Measurements from ENCODE around the gene CYP3A5.
"Not testable (repeated sequence)": the region's sequence is repeated elsewhere in the genome, so short reads cannot be mapped to it uniquely, and the experiment has no call there.

The CYP3A5 gene

DNA sequence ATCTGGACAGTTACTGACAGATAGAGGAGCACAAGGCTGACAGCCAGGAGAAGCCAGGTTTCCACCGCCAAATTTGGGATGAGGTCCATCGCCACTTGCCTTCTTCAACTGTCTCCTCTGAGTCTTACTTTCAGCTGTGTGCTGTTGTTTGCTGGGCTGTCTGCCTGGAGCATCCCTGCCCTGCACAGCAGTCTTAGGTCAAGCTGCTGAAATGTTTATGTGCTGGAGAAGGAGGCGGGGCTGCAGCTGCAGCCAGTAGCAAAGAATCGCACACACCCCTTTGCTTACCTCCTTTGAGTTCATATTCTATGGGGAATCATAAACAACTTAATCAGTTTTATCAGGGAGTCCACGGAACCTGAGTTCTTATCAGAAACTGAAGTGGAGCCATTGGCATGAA, 20.1 kb upstream of the CYP3A5 start:
- Histone ChIP-seq H3K79me2 (ENCODE audit: low read length) (no peaks in the 10 kb centered on the region), H3F3A (ENCODE audit: insufficient read depth, low read length) (no peaks in the 10 kb centered on the region), H3K4me2 (ENCODE audit: low read depth, low read length) (no peak overlapping the region), H3K27me3 (replicated peaks; ENCODE audit: insufficient read depth, low read length) (no peaks in the 10 kb centered on the region), H3K9me3 (replicated peaks; ENCODE audit: insufficient read depth, low read length) (no peaks in the 10 kb centered on the region), H3K9ac (ENCODE audit: low read length) (no peak overlapping the region), H3K27ac (ENCODE audit: low read length) (no peak overlapping the region), H3K36me3 (replicated peaks; ENCODE audit: insufficient read depth, low read length) (no peaks in the 10 kb centered on the region), H4K20me1 (ENCODE audit: insufficient read depth, low read length) (no peaks in the 10 kb centered on the region), H3K4me3 (ENCODE audit: low read length) (no peak overlapping the region), H2AFZ (ENCODE audit: low read length) (no peak overlapping the region), H3K9me2 (replicated peaks; ENCODE audit: insufficient read depth, low read length) (no peaks in the 10 kb centered on the region), H3K4me1 (ENCODE audit: low read length) (no peaks in the 10 kb centered on the region)
- TF ChIP-seq, protein P1, sequence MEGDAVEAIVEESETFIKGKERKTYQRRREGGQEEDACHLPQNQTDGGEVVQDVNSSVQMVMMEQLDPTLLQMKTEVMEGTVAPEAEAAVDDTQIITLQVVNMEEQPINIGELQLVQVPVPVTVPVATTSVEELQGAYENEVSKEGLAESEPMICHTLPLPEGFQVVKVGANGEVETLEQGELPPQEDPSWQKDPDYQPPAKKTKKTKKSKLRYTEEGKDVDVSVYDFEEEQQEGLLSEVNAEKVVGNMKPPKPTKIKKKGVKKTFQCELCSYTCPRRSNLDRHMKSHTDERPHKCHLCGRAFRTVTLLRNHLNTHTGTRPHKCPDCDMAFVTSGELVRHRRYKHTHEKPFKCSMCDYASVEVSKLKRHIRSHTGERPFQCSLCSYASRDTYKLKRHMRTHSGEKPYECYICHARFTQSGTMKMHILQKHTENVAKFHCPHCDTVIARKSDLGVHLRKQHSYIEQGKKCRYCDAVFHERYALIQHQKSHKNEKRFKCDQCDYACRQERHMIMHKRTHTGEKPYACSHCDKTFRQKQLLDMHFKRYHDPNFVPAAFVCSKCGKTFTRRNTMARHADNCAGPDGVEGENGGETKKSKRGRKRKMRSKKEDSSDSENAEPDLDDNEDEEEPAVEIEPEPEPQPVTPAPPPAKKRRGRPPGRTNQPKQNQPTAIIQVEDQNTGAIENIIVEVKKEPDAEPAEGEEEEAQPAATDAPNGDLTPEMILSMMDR (IDR thresholded peaks at IDR 0.05; ENCODE audit: low read length), result no peak
- no peak for TF ChIP-seq EZH2phosphoT487 (IDR thresholded peaks at IDR 0.05; ENCODE audit: low read length)
- TF ChIP-seq EZH2 (optimal IDR thresholded peaks at IDR 0.05; ENCODE audit: low read depth, low read length), result no peak
- DNase-seq, result no peak

DNA sequence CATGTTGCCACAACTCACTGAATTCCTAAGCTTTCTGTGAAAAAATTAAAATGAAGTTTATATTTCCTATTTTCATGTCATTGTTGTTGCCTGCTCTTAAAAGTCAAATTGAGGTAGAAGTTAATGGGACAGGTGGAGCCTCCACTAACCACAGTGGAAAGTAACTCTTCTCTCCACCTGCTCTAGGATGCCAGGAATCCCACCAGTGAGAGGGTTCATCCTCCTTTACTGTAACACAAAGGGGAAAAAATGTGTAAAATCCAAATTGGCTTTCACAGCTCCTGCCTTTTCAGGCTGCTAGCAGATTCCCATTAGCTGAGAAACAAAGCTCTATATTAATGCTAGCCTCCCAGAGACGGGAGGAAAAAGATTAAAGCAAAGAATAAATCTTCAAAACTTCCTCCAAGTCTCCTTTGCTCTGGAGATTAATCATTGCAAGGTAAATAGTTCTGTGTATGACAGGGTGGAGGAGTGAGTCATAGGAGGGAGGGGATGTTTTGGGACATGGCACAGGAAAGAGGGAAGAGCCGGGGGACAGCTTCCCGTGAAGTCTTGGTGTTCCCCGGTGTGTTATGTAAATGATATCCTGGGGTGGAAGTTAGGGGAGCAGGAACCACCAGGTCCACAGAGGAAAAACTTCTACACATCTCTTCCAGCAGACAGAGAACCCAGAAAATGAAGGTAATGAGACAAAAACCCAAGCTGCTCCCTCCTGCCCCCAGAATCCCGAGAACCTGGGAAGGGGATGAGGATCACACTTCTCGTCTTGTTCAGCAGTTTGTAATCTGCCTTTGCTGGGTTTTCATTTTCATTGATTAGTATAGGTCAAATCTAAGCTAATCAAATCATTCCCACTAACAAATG, 19.3 kb upstream of the CYP3A5 start:
- not testable (repeated sequence) for H3K9me2 ChIP-seq (replicated peaks; ENCODE audit: insufficient read depth, low read length); H3K27ac ChIP-seq (ENCODE audit: low read length); H3K9ac ChIP-seq (ENCODE audit: low read length); H3K36me3 ChIP-seq (replicated peaks; ENCODE audit: insufficient read depth, low read length); H3K4me2 ChIP-seq (ENCODE audit: low read depth, low read length); H3K4me1 ChIP-seq (ENCODE audit: low read length); H2AFZ ChIP-seq (ENCODE audit: low read length); H3F3A ChIP-seq (ENCODE audit: insufficient read depth, low read length); DNase-seq; H3K27me3 ChIP-seq (replicated peaks; ENCODE audit: insufficient read depth, low read length); H4K20me1 ChIP-seq (ENCODE audit: insufficient read depth, low read length); H3K79me2 ChIP-seq (ENCODE audit: low read length); H3K9me3 ChIP-seq (replicated peaks; ENCODE audit: insufficient read depth, low read length); H3K4me3 ChIP-seq (ENCODE audit: low read length)

DNA sequence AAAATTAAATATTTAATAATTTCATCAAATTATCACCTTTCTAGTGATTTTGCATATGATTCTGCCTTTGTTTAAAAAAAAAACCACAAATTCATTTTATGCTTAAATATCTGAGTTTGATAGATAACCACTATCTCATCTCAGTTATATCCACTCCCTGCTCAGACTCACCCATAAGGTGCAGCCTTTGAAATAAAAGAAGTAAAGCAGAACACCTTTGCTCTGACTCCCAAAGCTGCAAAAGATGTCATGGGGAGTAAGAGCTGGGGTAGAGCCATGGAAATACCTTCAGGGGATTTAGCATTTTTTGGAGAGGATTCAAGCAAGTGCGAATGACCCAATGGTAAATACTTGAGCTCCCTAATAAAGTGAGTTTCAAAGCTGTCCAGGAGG, 15.1 kb upstream of the CYP3A5 start:
- H3K9me3 ChIP-seq (replicated peaks; ENCODE audit: insufficient read depth, low read length), result no peaks in the 10 kb centered on the region
- no peak overlapping the region for H2AFZ ChIP-seq (ENCODE audit: low read length)
- no peak overlapping the region for H3K9ac ChIP-seq (ENCODE audit: low read length)
- H3K4me1 ChIP-seq (ENCODE audit: low read length), result no peaks in the 10 kb centered on the region
- DNase-seq, result no peak
- no peaks in the 10 kb centered on the region for H3K36me3 ChIP-seq (replicated peaks; ENCODE audit: insufficient read depth, low read length)
- TF ChIP-seq, protein P1 (IDR thresholded peaks at IDR 0.05; ENCODE audit: low read length), result no peak
- no peak for TF ChIP-seq EZH2phosphoT487 (IDR thresholded peaks at IDR 0.05; ENCODE audit: low read length)
- TF ChIP-seq EZH2 (optimal IDR thresholded peaks at IDR 0.05; ENCODE audit: low read depth, low read length), result no peak
- no peaks in the 10 kb centered on the region for H3F3A ChIP-seq (ENCODE audit: insufficient read depth, low read length)
- H3K9me2 ChIP-seq (replicated peaks; ENCODE audit: insufficient read depth, low read length), result no peaks in the 10 kb centered on the region
- H3K27me3 ChIP-seq (replicated peaks; ENCODE audit: insufficient read depth, low read length), result no peaks in the 10 kb centered on the region
- H4K20me1 ChIP-seq (ENCODE audit: insufficient read depth, low read length), result no peaks in the 10 kb centered on the region
- H3K79me2 ChIP-seq (ENCODE audit: low read length), result no peaks in the 10 kb centered on the region
- H3K4me2 ChIP-seq (ENCODE audit: low read depth, low read length), result no peak overlapping the region
- H3K27ac ChIP-seq (ENCODE audit: low read length), result no peak overlapping the region
- H3K4me3 ChIP-seq (ENCODE audit: low read length), result no peak overlapping the region

DNA sequence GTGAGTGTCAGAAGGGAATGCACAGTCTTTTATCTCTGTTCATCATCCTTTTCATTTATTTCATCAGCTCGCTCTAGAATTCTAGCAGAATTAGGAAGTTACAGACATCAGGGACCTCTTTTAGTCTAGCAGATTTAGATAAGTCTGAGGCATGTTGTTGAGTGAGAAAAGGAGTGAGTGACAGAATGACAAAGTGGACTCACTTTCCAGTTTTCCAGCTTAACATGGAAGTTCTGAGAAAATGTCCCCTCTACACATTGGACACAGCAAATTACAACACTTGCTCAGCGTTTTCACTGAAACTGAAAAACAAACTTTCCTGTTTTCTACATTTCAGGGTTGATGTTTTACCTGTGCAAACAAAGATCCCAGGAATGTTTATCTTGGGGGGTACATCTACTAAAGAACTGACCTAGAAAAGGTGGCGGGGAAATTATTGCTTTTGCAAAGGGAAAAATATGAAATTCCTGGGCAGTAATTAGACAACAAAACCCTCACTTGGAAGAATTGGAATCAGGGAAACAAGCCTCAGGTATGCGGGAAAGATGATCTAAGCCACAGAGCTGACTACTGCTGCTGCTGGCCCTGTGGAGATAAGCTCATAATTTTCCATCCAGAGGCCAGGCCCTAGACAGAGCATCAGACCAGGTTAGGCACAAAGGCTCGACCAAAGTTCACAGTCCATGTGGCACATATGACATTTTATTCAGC, 14.6 kb upstream of the CYP3A5 start:
- H3F3A ChIP-seq (ENCODE audit: insufficient read depth, low read length), result no peaks in the 10 kb centered on the region

More for the DNA sequence above, 14.6 kb upstream of the CYP3A5 start:
- H3K9me2 ChIP-seq (replicated peaks; ENCODE audit: insufficient read depth, low read length), result no peaks in the 10 kb centered on the region
- H3K36me3 ChIP-seq (replicated peaks; ENCODE audit: insufficient read depth, low read length), result no peaks in the 10 kb centered on the region
- DNase-seq, result no peak
- H3K4me1 ChIP-seq (ENCODE audit: low read length), result no peaks in the 10 kb centered on the region
- H3K9me3 ChIP-seq (replicated peaks; ENCODE audit: insufficient read depth, low read length), result no peaks in the 10 kb centered on the region
- TF ChIP-seq EZH2 (optimal IDR thresholded peaks at IDR 0.05; ENCODE audit: low read depth, low read length) (no peak), EZH2phosphoT487 (IDR thresholded peaks at IDR 0.05; ENCODE audit: low read length) (no peak)
- TF ChIP-seq, protein P1 (IDR thresholded peaks at IDR 0.05; ENCODE audit: low read length), result no peak
- no peak overlapping the region for H3K27ac ChIP-seq (ENCODE audit: low read length)
- no peaks in the 10 kb centered on the region for H3K27me3 ChIP-seq (replicated peaks; ENCODE audit: insufficient read depth, low read length)
- H3K79me2 ChIP-seq (ENCODE audit: low read length), result no peaks in the 10 kb centered on the region
- H3K4me3 ChIP-seq (ENCODE audit: low read length), result no peak overlapping the region
- H2AFZ ChIP-seq (ENCODE audit: low read length), result no peak overlapping the region
- no peak overlapping the region for H3K4me2 ChIP-seq (ENCODE audit: low read depth, low read length)
- H4K20me1 ChIP-seq (ENCODE audit: insufficient read depth, low read length), result no peaks in the 10 kb centered on the region
- no peak overlapping the region for H3K9ac ChIP-seq (ENCODE audit: low read length)
